Brain microvascular endothelial cell (primary cell): Measurements from ENCODE around the gene TMED7.

Experiments used
- DNase-seq: peaks from one replicate; pipeline ENCODE4 v3.0.0-alpha.2; 2020
- H3K27ac ChIP-seq: fragments of 250-450 bp; sonication (Bioruptor Pico); 2 replicates; pipeline ENCODE4 v1.5.1; 2020; ENCODE audit warnings: mild to moderate bottlenecking, moderate library complexity
- H3K27me3 ChIP-seq: fragments of 250-450 bp; sonication (Bioruptor Pico); replicated peaks from 2 replicates; pipeline ENCODE4 v1.5.1; 2020; ENCODE audit warnings: mild to moderate bottlenecking
- H3K36me3 ChIP-seq: fragments of 250-450 bp; sonication (Bioruptor Pico); replicated peaks from 2 replicates; pipeline ENCODE4 v1.5.1; 2020; ENCODE audit warnings: mild to moderate bottlenecking
- H3K4me3 ChIP-seq: 2 replicates; pipeline ENCODE4 v1.5.1; 2011; ENCODE audit warnings: low read depth, mild to moderate bottlenecking, control low read depth, low read length, moderate library complexity
- in situ Hi-C: cut with HindIII; loops from 2 replicates; pipeline ENCODE4 v1.10.0; 2017; ENCODE audit warnings: low sequenced_read_pairs, low pct_ligation_motif_present
- TF ChIP-seq, protein P1 (sequence below): IDR thresholded peaks from 2 replicates; pipeline ENCODE4 v1.5.1; 2011; ENCODE audit warnings: low read depth, mild to moderate bottlenecking, moderate library complexity, low read length, control low read depth, inconsistent platforms; ENCODE audit errors: missing control alignments

TMED7 gene

DNA sequence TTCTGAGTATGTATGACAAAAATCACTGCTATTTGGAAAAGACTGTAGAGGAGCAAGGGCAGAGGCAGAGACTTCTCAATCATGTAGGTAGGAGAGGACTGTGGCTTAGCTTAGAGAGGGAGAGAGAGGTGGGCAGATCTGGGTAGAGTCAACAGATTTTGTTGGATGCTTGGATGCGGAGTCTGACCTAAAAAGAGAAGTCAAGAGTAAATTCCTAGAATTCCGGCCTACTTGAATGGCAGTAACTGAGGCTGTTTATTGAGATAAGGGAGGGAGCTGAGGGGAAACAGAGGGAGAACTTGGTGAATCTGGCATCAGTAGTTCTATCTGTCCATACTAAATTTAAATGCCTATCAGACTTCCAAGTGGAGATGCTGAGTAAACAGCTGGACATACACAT lies 25.9 kb downstream of the TMED7 start:
- in situ Hi-C loops, result no loop called here
- Histone ChIP-seq H3K36me3 (no peaks in the 10 kb centered on the region), H3K4me3 (no peak overlapping the region), H3K27ac (no peak overlapping the region), H3K27me3 (no peaks in the 10 kb centered on the region)
- TF ChIP-seq, protein P1, sequence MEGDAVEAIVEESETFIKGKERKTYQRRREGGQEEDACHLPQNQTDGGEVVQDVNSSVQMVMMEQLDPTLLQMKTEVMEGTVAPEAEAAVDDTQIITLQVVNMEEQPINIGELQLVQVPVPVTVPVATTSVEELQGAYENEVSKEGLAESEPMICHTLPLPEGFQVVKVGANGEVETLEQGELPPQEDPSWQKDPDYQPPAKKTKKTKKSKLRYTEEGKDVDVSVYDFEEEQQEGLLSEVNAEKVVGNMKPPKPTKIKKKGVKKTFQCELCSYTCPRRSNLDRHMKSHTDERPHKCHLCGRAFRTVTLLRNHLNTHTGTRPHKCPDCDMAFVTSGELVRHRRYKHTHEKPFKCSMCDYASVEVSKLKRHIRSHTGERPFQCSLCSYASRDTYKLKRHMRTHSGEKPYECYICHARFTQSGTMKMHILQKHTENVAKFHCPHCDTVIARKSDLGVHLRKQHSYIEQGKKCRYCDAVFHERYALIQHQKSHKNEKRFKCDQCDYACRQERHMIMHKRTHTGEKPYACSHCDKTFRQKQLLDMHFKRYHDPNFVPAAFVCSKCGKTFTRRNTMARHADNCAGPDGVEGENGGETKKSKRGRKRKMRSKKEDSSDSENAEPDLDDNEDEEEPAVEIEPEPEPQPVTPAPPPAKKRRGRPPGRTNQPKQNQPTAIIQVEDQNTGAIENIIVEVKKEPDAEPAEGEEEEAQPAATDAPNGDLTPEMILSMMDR, result no peak
- DNase-seq, result no peak

DNA sequence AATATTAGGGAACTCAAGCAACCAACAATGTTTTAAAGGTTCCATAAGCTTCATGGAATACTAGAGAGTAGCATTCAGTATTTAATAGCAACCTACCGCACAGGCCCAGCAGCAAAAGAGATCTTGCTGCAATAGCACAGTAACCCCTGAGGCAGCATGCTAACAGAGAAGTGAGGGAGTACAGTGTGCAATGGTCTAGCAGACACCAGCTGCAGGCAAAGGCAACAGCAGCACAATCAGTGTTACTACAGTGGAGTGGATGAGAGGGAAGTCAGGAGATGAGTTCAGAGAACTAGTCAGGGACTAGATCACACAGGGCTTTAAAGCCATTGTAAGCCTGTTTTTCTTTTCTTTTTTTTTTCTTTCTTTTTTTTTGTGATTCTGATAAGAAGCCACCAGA lies 26.3 kb downstream of the TMED7 start:
- H3K4me3 ChIP-seq, result no peak overlapping the region
- TF ChIP-seq, protein P1, result no peak
- in situ Hi-C loops, result no loop called here

DNA sequence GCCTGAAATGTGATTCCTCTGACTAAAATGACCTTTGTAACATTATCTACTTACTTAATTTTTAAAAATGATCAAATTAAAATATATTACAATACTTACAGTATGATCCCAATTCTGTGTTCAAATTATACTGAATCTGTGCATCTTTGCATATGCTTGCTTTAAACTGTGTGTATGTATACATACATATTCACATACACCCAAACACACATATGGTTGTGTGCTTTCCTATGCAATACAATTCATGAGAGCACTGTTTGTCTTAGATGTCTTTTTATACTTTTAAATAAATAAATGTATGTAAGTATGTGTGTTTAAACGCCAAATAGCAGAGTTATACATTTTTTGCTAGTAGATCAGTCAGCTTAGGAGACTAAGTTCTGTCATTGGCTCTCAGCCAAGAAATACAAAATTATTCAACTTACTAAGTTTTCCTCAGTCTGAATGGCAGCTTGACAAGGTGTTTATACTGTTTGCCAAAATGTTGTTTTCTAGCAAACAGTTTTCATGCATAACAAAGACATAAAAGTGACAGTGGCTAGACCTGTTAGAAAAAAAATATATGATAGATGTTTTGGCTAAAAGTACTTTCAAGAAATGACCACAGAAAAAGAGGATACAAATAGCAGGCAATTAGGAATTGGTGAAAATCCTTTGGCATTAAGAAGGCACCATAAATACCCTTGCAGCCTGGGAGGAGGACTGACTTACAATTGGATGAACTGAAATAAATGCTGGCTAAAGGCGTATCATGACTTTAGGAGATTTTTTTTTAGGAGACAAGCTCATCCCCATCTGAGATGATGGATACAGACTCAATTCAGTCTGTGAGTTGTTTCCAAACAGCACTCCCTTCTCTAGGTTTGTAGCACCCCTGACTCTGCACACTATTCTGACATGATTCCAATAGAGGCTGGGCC lies 31.4 kb downstream of the TMED7 start:
- in situ Hi-C loops, result no loop called here
- TF ChIP-seq, protein P1, result no peak
- no peak overlapping the region for H3K27ac ChIP-seq
- no peak overlapping the region for H3K4me3 ChIP-seq
- H3K27me3 ChIP-seq, result no peaks in the 10 kb centered on the region
- no peak for DNase-seq
- no peaks in the 10 kb centered on the region for H3K36me3 ChIP-seq

More for the DNA sequence above, 26.3 kb downstream of the TMED7 start:
- DNase-seq, result peak; percentile 41
- Histone ChIP-seq H3K27ac (no peak overlapping the region), H3K36me3 (no peaks in the 10 kb centered on the region), H3K27me3 (no peaks in the 10 kb centered on the region)

GRCh38 chr5:115589043-115589442 lies 36.8 kb downstream of the TMED7 start:
- in situ Hi-C loops, result no loop called here
- no peak for DNase-seq
- TF ChIP-seq, protein P1, result no peak
- Histone ChIP-seq H3K4me3 (no peak overlapping the region), H3K36me3 (no peaks in the 10 kb centered on the region), H3K27ac (no peak overlapping the region), H3K27me3 (no peaks in the 10 kb centered on the region)

- Histone ChIP-seq H3K4me3 (no peak overlapping the region), H3K27ac (no peak overlapping the region), H3K36me3 (no peaks in the 10 kb centered on the region), H3K27me3 (no peaks in the 10 kb centered on the region)
- TF ChIP-seq, protein P1, result no peak
- no peak for DNase-seq
- in situ Hi-C loops, result no loop called here
Measured at GRCh38 chr5:115588640-115589039, 37.2 kb downstream of the TMED7 start.
